HCT116 (cell line): ENCODE measurements around the gene TERF2IP. TPM values are rescaled to one million over a fixed set of nuclear protein-coding genes. Genes with fewer than 3 reads are reported as not detected.

ENCODE experiments used
- ATAC-seq: fragments of 200-7000 bp; cut with Tn5 transposase; 2 replicates; pipeline ENCODE4 v1.9.1; 2020; ENCODE audit warnings: mild to moderate bottlenecking, moderate library complexity
- BruUV-seq: library from RNA; stranded (reverse); fragments of 400-500 nt; replicated peaks from 2 replicates; lab custom pipeline; 2021; lab: Mats Ljungman, UMichigan
- CTCF ChIA-PET: fragments of 300-600 bp; sonication (Branson Sonifier 250); formaldehyde crosslinking; loops from one replicate; lab custom pipeline; 2021; ENCODE audit warnings: antibody characterized with exemption; lab: Charles Lee
- POLR2A ChIA-PET: fragments of 300-600, 350-600 bp; sonication (Branson Sonifier 250); formaldehyde crosslinking; loops from one replicate; lab custom pipeline; 2021; ENCODE audit warnings: antibody characterized with exemption; lab: Charles Lee
- RAD21 ChIA-PET, 2 experiments: fragments of 300-600 bp; sonication (Branson Sonifier 250); formaldehyde crosslinking; loops; one replicate each; lab custom pipeline; 2023; ENCODE audit warnings: low total read pairs in 2 of 2; ENCODE audit not compliant: uncharacterized antibody in 2 of 2, unreplicated experiment in 2 of 2, low non-redundant PET in 1 of 2; lab: Charles Lee
- DNase-seq: peaks from one replicate; pipeline ENCODE4 v3.0.0-alpha.2; 2010; ENCODE audit warnings: low read depth, low spot score
- H2AFZ ChIP-seq: fragments of 200-600 bp; shearing (Covaris generic), sonication (generic); 2 replicates; pipeline ENCODE4 v1.6.1; 2017; ENCODE audit warnings: low read depth, mixed run types, mixed read lengths, antibody characterized with exemption, low read length; ENCODE audit not compliant: poor library complexity, severe bottlenecking
- H3K27ac ChIP-seq: 2 replicates; pipeline ENCODE4 v1.5.1; 2012; ENCODE audit warnings: low read depth, low read length
- H3K27me3 ChIP-seq: fragments of 200-600 bp; sonication (generic); 2 replicates; pipeline ENCODE4 v1.6.1; 2016; ENCODE audit warnings: mixed run types, low read length, mixed read lengths; ENCODE audit not compliant: insufficient read depth
- H3K36me3 ChIP-seq, 2 experiments: fragments of 200-500 bp in 1 of 2; fragments of 200-600 bp in 1 of 2; sonication (Bioruptor generic) in 1 of 2; sonication (generic) in 1 of 2; 2 replicates each; pipeline versions ENCODE4 v1.5.1 to v1.6.1; 2014 to 2016; ENCODE audit warnings: low read length in 2 of 2, inconsistent platforms in 1 of 2, mixed read lengths in 1 of 2, mixed run types in 1 of 2; ENCODE audit not compliant: insufficient read depth in 2 of 2, control insufficient read depth in 1 of 2
- H3K4me1 ChIP-seq, 2 experiments: fragments of 200-600 bp in 1 of 2; sonication (generic) in 1 of 2; 2 replicates each; pipeline versions ENCODE4 v1.5.1 to v1.6.1; 2012 to 2017; ENCODE audit warnings: low read length in 2 of 2, inconsistent platforms in 1 of 2, mild to moderate bottlenecking in 1 of 2, mixed read lengths in 1 of 2, mixed run types in 1 of 2, moderate library complexity in 1 of 2; ENCODE audit not compliant: insufficient read depth in 2 of 2, control insufficient read depth in 1 of 2
- H3K4me2 ChIP-seq: fragments of 200-600 bp; sonication (generic); 2 replicates; pipeline ENCODE4 v1.6.1; 2017; ENCODE audit warnings: mixed run types, low read length, mixed read lengths
- H3K4me3 ChIP-seq, 2 experiments: fragments of 200-600 bp in 1 of 2; sonication (generic) in 1 of 2; replicated peaks in 1 of 2; 2 replicates each; pipeline ENCODE4 v1.5.1; 2011 to 2016; ENCODE audit warnings: low read length in 2 of 2, control low read depth in 1 of 2, low read depth in 1 of 2, mild to moderate bottlenecking in 1 of 2, mixed read lengths in 1 of 2, mixed run types in 1 of 2
- H3K79me2 ChIP-seq: fragments of 200-600 bp; sonication (generic); 2 replicates; pipeline ENCODE4 v1.6.1; 2017; ENCODE audit warnings: mild to moderate bottlenecking, mixed run types, low read length, moderate library complexity, mixed read lengths; ENCODE audit not compliant: insufficient read depth
- H3K9ac ChIP-seq: fragments of 200-600 bp; sonication (generic); 2 replicates; pipeline ENCODE4 v1.6.1; 2016; ENCODE audit warnings: low read length, mixed read lengths
- H3K9me2 ChIP-seq: fragments of 200-600 bp; sonication (generic), shearing (Covaris generic); 2 replicates; pipeline ENCODE4 v1.6.1; 2017; ENCODE audit warnings: mixed run types, mild to moderate bottlenecking, moderate library complexity; ENCODE audit not compliant: insufficient read depth
- H3K9me3 ChIP-seq, 2 experiments: fragments of 200-500 bp in 1 of 2; fragments of 200-600 bp in 1 of 2; sonication (Bioruptor generic) in 1 of 2; sonication (generic) in 1 of 2; 2 replicates each; pipeline ENCODE4 v1.6.1; 2014 to 2017; ENCODE audit warnings: low read length in 2 of 2, mixed read lengths in 2 of 2, inconsistent platforms in 1 of 2, low read depth in 1 of 2, mild to moderate bottlenecking in 1 of 2, mixed run types in 1 of 2, moderate library complexity in 1 of 2; ENCODE audit not compliant: control insufficient read depth in 1 of 2, insufficient read depth in 1 of 2
- H4K20me1 ChIP-seq: fragments of 200-600 bp; sonication (generic), shearing (Covaris generic); 2 replicates; pipeline ENCODE4 v1.6.1; 2017; ENCODE audit warnings: mixed run types, mild to moderate bottlenecking, moderate library complexity; ENCODE audit not compliant: insufficient read depth
- CEBPB ChIP-seq: IDR thresholded peaks from 2 replicates; pipeline ENCODE4 v1.6.1; 2012; ENCODE audit warnings: low read depth
- EGR1 ChIP-seq: IDR thresholded peaks from 2 replicates; pipeline ENCODE4 v1.6.1; 2012; ENCODE audit warnings: low read depth
- ELF1 ChIP-seq: IDR thresholded peaks from 2 replicates; pipeline ENCODE4 v1.6.1; 2012; ENCODE audit warnings: low read depth, borderline replicate concordance
- EZH2phosphoT487 ChIP-seq: fragments of 200-600 bp; IDR thresholded peaks from 2 replicates; pipeline ENCODE4 v1.6.1; 2018; ENCODE audit warnings: antibody characterized with exemption, borderline replicate concordance
- JUND ChIP-seq: IDR thresholded peaks from 2 replicates; pipeline ENCODE4 v1.6.1; 2012
- POLR2A ChIP-seq: IDR thresholded peaks from 2 replicates; pipeline ENCODE4 v1.7.0; 2011; ENCODE audit warnings: borderline replicate concordance; ENCODE audit not compliant: insufficient read depth, insufficient read length; ENCODE audit errors: extremely low read depth
- POLR2AphosphoS5 ChIP-seq: IDR thresholded peaks from 2 replicates; pipeline ENCODE4 v1.6.1; 2011; ENCODE audit warnings: mild to moderate bottlenecking, low read depth, low read length, moderate library complexity
- SRF ChIP-seq: IDR thresholded peaks from 2 replicates; pipeline ENCODE4 v1.6.1; 2012; ENCODE audit warnings: low read depth
- TCF7L2 ChIP-seq: IDR thresholded peaks from 2 replicates; pipeline ENCODE4 v1.7.0; 2011; ENCODE audit warnings: borderline replicate concordance, inconsistent platforms; ENCODE audit not compliant: insufficient read depth, insufficient read length; ENCODE audit errors: extremely low read depth
- ZFX ChIP-seq: fragments of 450-650 bp; IDR thresholded peaks from 2 replicates; pipeline ENCODE4 v1.6.1; 2017
- ZNF274 ChIP-seq: fragments of 200-500 bp; sonication (Bioruptor generic); IDR thresholded peaks from 2 replicates; pipeline ENCODE4 v1.6.1; 2014; ENCODE audit warnings: mild to moderate bottlenecking, low read depth, low read length, inconsistent platforms
- intact Hi-C: fragments of 100-400 bp; cut with micrococcal nuclease; formaldehyde crosslinking; loops from 2 replicates; pipeline ENCODE4 v1.10.0; 2022
- total RNA-seq: library from RNA; stranded (reverse); gene quantifications from one replicate; pipeline ENCODE4 v1.2.1, GENCODE V29; 2021; ENCODE audit not compliant: unreplicated experiment
- TF ChIP-seq, protein P1 (sequence below), 3 experiments: fragments of 200-600 bp in 1 of 3; sonication (generic) in 1 of 3; IDR thresholded peaks in 2 of 3; conservative IDR thresholded peaks in 1 of 3; 2 replicates each; pipeline ENCODE4 v1.5.1; 2012 to 2017; ENCODE audit warnings: low read depth in 2 of 3, low read length in 2 of 3, antibody characterized with exemption in 1 of 3, borderline replicate concordance in 1 of 3, control low read depth in 1 of 3, mild to moderate bottlenecking in 1 of 3, mixed read lengths in 1 of 3, mixed run types in 1 of 3, moderate library complexity in 1 of 3; ENCODE audit not compliant: insufficient read depth in 1 of 3

TERF2IP gene
- total RNA-seq, 1 experiment from 2014 or later: 36.4 TPM

DNA sequence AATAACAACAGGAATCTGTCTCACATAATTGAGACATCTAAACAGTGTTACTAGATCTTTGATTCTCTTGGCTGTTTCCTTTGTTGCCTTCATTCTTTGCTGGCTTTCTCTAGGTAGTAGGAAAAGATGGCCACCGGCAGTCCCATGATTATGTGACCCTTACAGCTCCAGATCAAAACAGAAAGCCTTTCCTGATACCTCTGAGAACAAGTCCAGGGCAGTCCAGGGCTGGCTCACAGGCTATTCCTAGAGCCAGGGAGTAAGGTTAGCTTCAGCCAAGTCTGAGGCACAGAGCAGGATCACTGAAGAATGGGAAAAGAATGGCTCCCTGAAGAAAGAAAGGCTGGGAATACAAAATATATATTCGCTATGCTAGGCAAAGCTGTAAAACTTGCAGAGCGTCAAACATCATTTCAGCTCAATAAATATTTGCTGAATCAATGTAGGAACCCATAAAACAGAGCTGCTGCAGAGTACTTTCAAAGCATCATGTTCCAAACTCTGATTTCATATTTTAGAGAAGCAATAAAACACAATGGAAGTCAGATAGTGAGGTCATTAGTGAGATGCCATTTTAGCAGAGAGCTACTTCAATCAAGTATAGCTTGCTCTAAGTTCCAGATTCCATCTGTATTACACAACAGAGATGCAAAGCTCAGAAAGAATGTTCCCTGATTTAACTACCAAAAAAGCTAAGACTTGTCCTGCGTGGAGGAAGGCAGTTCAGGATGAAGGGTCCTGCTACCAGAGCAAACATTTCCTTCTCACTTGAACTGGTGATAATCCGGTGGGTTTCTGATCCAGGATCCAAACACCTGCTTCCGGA is 47.9 kb upstream of the TERF2IP start (continued):
- no peak for TF ChIP-seq ZFX

DNA sequence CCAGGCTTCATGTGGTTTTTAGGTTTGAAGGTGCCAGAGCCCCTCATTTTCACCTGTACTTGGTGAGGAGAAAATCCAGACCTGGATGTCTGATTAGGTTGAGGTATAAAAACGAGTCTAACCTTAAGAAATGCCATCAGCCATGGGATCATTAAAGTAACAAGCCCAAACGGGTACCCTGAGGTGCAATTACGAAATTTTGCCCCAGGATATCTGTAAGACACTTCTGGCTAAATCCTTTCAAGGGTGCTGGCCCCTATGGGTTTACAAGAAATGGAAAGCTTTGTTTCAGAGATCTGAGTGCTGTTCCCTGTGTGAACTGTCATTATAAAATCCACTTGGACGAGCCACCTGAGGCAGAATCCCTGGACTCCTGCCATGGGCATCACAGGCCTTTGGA is 44.3 kb upstream of the TERF2IP start:
- DNase-seq (no peak), ATAC-seq (no peak)
- ChIA-PET RAD21 (no interaction called here), POLR2A (no interaction called here), CTCF (no interaction called here)
- H3K9me2 ChIP-seq: no peaks in the 10 kb centered on the region
- no peak for TF ChIP-seq CEBPB
- no peak for TF ChIP-seq ELF1
- no peak for TF ChIP-seq TCF7L2
- TF ChIP-seq, protein P1, sequence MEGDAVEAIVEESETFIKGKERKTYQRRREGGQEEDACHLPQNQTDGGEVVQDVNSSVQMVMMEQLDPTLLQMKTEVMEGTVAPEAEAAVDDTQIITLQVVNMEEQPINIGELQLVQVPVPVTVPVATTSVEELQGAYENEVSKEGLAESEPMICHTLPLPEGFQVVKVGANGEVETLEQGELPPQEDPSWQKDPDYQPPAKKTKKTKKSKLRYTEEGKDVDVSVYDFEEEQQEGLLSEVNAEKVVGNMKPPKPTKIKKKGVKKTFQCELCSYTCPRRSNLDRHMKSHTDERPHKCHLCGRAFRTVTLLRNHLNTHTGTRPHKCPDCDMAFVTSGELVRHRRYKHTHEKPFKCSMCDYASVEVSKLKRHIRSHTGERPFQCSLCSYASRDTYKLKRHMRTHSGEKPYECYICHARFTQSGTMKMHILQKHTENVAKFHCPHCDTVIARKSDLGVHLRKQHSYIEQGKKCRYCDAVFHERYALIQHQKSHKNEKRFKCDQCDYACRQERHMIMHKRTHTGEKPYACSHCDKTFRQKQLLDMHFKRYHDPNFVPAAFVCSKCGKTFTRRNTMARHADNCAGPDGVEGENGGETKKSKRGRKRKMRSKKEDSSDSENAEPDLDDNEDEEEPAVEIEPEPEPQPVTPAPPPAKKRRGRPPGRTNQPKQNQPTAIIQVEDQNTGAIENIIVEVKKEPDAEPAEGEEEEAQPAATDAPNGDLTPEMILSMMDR (IDR thresholded peaks at IDR 0.05 in 2 of 3, conservative IDR thresholded peaks at IDR 0.05 in 1 of 3; ENCODE audit: borderline replicate concordance in 1 of 3, insufficient read depth in 1 of 3, low read depth in 2 of 3, low read length in 2 of 3): no peak
- no peak for TF ChIP-seq JUND
- TF ChIP-seq EZH2phosphoT487: no peak
- no peak for TF ChIP-seq SRF
- no peak for TF ChIP-seq ZFX
- no peak for TF ChIP-seq POLR2A
- TF ChIP-seq POLR2AphosphoS5: no peak
- TF ChIP-seq ZNF274: no peak
- no peak for TF ChIP-seq EGR1
- BruUV-seq: no TSS peak
- H3K4me1 ChIP-seq: no peaks in the 10 kb centered on the region
- no peak overlapping the region for H2AFZ ChIP-seq
- H3K79me2 ChIP-seq: no peaks in the 10 kb centered on the region
- H3K27ac ChIP-seq: no peak overlapping the region
- no peaks in the 10 kb centered on the region for H3K27me3 ChIP-seq
- intact Hi-C loops: no loop called here
- H3K4me3 ChIP-seq: no peak overlapping the region
- H3K36me3 ChIP-seq: peaks cover 21 to 48% of the 10 kb centered on the region in 2 experiments
- H4K20me1 ChIP-seq: no peaks in the 10 kb centered on the region
- H3K4me2 ChIP-seq: no peak overlapping the region
- 0 out of 4 replicates have a peak, but pooled peaks cover 4 to 9% of the 10 kb centered on the region in 2 experiments for H3K9me3 ChIP-seq
- H3K9ac ChIP-seq: no peak overlapping the region
